Tibial artery (tissue), 4 donors: ENCODE data around the gene ZNF839.

Experiments used
- DNase-seq, 2 donors: peaks; one replicate each; pipeline ENCODE4 v3.0.0-alpha.2; 2019
- H3K27ac ChIP-seq, 2 donors: fragments of 200-600 bp; sonication (generic) in 1 of 2; 1 replicate in 1 of 2; 2 replicates in 1 of 2; pipeline ENCODE4 v1.5.1; 2018 to 2019; ENCODE audit warnings: mild to moderate bottlenecking in 1 of 2
- H3K27me3 ChIP-seq, 2 donors: fragments of 200-600 bp; sonication (generic) in 1 of 2; one replicate each; pipeline versions ENCODE4 v1.5.1 to v1.6.0; 2016 to 2019
- H3K36me3 ChIP-seq, 3 donors: fragments of 200-600 bp; sonication (generic) in 2 of 3; one replicate each; pipeline ENCODE4 v1.5.1; 2016 to 2019; ENCODE audit warnings: mild to moderate bottlenecking in 2 of 3
- H3K4me1 ChIP-seq, 4 donors: fragments of 200-600 bp; sonication (generic) in 2 of 4; 1 replicate in 3 of 4; 2 replicates in 1 of 4; pipeline ENCODE4 v1.5.1; 2016 to 2019
- H3K4me3 ChIP-seq, 2 donors: fragments of 200-600 bp; sonication (generic) in 1 of 2; 1 replicate in 1 of 2; 2 replicates in 1 of 2; pipeline ENCODE4 v1.5.1; 2018 to 2019; ENCODE audit warnings: mild to moderate bottlenecking in 2 of 2
- H3K9me3 ChIP-seq, 3 donors: fragments of 200-600 bp; sonication (generic) in 1 of 3; one replicate each; pipeline ENCODE4 v1.5.1; 2016 to 2019
- intact Hi-C: fragments of 100-400 bp; cut with DNase I; formaldehyde crosslinking; loops from one replicate; pipeline ENCODE4 v1.15.0; 2023; ENCODE audit warnings: low total_unique reads
- TF ChIP-seq, protein P1 (sequence below), 2 experiments: fragments of 200-600 bp in 1 of 2; fragments of 450-650 bp in 1 of 2; IDR thresholded peaks; one replicate each; pipeline ENCODE4 v1.5.1; 2017 to 2019; ENCODE audit warnings: antibody characterized with exemption in 2 of 2, mild to moderate bottlenecking in 1 of 2, moderate library complexity in 1 of 2

ZNF839 gene

GRCh38 chr14:102356280-102356679 lies 36.7 kb downstream of the ZNF839 start:
- no peak for DNase-seq
- Histone ChIP-seq H3K4me3 (no peak overlapping the region), H3K36me3 (peaks cover 52 to 76% (median 67%) of the 10 kb centered on the region in 3 donors), H3K27me3 (no peaks in the 10 kb centered on the region), H3K4me1 (peaks cover 0 to 3% (median 1%) of the 10 kb centered on the region in 4 donors), H3K9me3 (no peaks in the 10 kb centered on the region), H3K27ac (no peak overlapping the region)
- TF ChIP-seq, protein P1, sequence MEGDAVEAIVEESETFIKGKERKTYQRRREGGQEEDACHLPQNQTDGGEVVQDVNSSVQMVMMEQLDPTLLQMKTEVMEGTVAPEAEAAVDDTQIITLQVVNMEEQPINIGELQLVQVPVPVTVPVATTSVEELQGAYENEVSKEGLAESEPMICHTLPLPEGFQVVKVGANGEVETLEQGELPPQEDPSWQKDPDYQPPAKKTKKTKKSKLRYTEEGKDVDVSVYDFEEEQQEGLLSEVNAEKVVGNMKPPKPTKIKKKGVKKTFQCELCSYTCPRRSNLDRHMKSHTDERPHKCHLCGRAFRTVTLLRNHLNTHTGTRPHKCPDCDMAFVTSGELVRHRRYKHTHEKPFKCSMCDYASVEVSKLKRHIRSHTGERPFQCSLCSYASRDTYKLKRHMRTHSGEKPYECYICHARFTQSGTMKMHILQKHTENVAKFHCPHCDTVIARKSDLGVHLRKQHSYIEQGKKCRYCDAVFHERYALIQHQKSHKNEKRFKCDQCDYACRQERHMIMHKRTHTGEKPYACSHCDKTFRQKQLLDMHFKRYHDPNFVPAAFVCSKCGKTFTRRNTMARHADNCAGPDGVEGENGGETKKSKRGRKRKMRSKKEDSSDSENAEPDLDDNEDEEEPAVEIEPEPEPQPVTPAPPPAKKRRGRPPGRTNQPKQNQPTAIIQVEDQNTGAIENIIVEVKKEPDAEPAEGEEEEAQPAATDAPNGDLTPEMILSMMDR (IDR thresholded peaks at IDR 0.05) = no peak
- intact Hi-C loops = no loop called here

DNA sequence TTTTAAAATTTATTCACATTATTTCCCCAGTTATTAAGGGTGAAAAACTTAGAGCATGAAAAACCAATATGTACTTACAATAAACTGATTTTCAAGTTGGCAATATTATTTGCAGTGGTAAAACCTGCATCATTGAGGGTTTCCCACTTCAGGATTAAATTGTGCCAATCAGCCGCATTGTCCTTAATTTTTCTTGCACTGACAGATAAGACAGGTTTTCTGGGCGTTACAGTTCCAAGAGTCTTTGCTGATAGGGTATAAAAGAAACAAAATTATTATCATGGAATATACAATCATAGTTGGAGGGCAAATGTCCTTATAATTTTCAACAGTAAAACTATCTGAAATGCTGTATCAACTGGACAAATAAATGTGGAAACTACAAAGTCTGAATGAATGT lies 39.8 kb downstream of the ZNF839 start:
- Histone ChIP-seq H3K36me3 (peaks cover 32 to 47% (median 45%) of the 10 kb centered on the region in 3 donors), H3K4me3 (no peak overlapping the region), H3K9me3 (no peaks in the 10 kb centered on the region)

DNA sequence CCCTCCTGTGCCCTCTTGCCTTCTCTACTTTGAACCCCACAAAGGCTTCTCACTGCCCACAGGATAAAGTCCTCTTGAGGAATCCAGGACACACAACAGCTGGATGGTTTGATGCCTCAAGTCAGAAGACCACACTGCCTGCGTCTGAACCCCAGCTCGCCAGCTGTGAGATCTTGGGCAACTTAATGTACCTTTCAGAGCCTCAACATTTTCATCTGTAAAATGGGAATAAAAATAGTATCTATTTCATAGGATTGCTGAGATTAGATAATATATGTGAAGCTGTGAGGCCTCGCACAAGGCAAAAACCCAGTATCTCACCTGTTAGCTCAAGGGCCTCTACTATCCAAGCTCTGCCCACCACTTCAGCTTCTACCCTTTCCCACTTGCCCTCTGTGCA lies 40.8 kb downstream of the ZNF839 start:
- TF ChIP-seq, protein P1 (IDR thresholded peaks at IDR 0.05) = no peak
- intact Hi-C loops = loop anchor here (5.0 kb wide), 1 partner anchor 147 kb away; the partner anchor contains the start of gene ANKRD9
- Histone ChIP-seq H3K4me3 (no peak overlapping the region), H3K27me3 (no peaks in the 10 kb centered on the region), H3K9me3 (no peaks in the 10 kb centered on the region), H3K36me3 (peaks cover 22 to 36% (median 34%) of the 10 kb centered on the region in 3 donors), H3K27ac (no peak overlapping the region), H3K4me1 (peaks cover 0 to 27% (median 21%) of the 10 kb centered on the region in 4 donors)
- DNase-seq = no peak

More for the DNA sequence above, 39.8 kb downstream of the ZNF839 start:
- no peaks in the 10 kb centered on the region for H3K27me3 ChIP-seq
- no peak for DNase-seq
- TF ChIP-seq, protein P1 (IDR thresholded peaks at IDR 0.05) = no peak
- peaks cover 0 to 23% (median 19%) of the 10 kb centered on the region in 4 donors for H3K4me1 ChIP-seq
- no peak overlapping the region for H3K27ac ChIP-seq
- intact Hi-C loops = no loop called here

- H3K27ac ChIP-seq = peak overlapping the region; percentile 95
- intact Hi-C loops = loop anchor here (5.0 kb wide), 1 partner anchor 145 kb away; the partner anchor contains the start of gene ANKRD9
- H3K27me3 ChIP-seq = no peaks in the 10 kb centered on the region
- DNase-seq = no peak
- H3K36me3 ChIP-seq = peaks cover 7 to 19% (median 18%) of the 10 kb centered on the region in 3 donors
- H3K9me3 ChIP-seq = no peaks in the 10 kb centered on the region
- H3K4me1 ChIP-seq = peaks cover 0 to 27% (median 21%) of the 10 kb centered on the region in 4 donors
- TF ChIP-seq, protein P1 (IDR thresholded peaks at IDR 0.05) = no peak
- H3K4me3 ChIP-seq = peak overlapping the region; percentile 91 to 97
Measured at GRCh38 chr14:102362084-102362483, 42.5 kb downstream of the ZNF839 start.

- H3K9me3 ChIP-seq = no peaks in the 10 kb centered on the region
- peaks cover under 1 to 14% (median 13%) of the 10 kb centered on the region in 3 donors for H3K36me3 ChIP-seq
- no peaks in the 10 kb centered on the region for H3K27me3 ChIP-seq
- H3K27ac ChIP-seq = peak within 1 kb of the TSS; percentile 95
- peak; percentile 98 to 99 for DNase-seq
- H3K4me1 ChIP-seq = peaks cover 0 to 27% (median 21%) of the 10 kb centered on the region in 4 donors
- H3K4me3 ChIP-seq = peak within 1 kb of the TSS; percentile 91 to 97
- intact Hi-C loops = loop anchor here (5.0 kb wide), 1 partner anchor 145 kb away; the partner anchor contains the start of gene ANKRD9
- TF ChIP-seq, protein P1 (IDR thresholded peaks at IDR 0.05) = no peak
Measured at GRCh38 chr14:102362545-102363181, 43.1 kb downstream of the ZNF839 start, which contains the start of the genes CINP and TECPR2. TSS of gene CINP (minus strand) at chr14:102362890. CDS start at chr14:102362851, 39 bp downstream. TSS of gene TECPR2 (plus strand) at chr14:102362941. CDS start at chr14:102376722, 13,781 bp downstream.
